ENCODE results near the gene ELOB. TPM values are rescaled to one million over a fixed set of nuclear protein-coding genes. Genes with fewer than 3 reads are reported as not detected.

Gene ELOB
- total RNA-seq, 1 donor from 2014 or later, result 344 TPM

GRCh38 chr16:2748757-2749455 lies 28.2 kb downstream of the ELOB start:
- DNase-seq (ENCODE audit: low read depth in 2 of 2), result no peak

DNA sequence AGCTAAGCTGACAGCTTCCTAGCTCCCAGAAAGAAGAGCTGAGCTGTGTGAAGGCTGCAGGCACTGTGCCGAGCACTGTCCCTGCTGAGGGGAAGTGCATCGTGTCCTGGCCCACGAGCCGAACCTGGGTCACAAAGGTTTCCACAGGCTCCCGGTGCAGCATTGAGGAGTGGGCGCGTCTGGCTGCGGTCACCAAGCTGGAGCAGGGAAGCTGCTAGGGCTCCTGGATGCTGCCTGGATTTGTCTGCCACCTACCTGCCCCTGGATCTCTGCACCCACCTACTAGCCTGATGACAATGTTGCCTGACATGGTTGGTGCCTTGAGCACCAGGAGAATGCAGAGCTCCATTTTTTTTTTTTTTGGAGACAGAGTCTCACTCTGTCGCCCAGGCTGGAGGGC lies 31.1 kb downstream of the ELOB start:
- no peak for DNase-seq (ENCODE audit: low read depth in 2 of 2)

GRCh38 chr16:2745116-2745890 lies 31.8 kb downstream of the ELOB start:
- no peak for DNase-seq (ENCODE audit: low read depth in 2 of 2)

GRCh38 chr16:2744711-2745110 lies 32.4 kb downstream of the ELOB start:
- no peak for DNase-seq (ENCODE audit: low read depth in 2 of 2)

- DNase-seq (ENCODE audit: low read depth in 2 of 2), result no peak
Measured at GRCh38 chr16:2743007-2743810, 33.9 kb downstream of the ELOB start.

DNA sequence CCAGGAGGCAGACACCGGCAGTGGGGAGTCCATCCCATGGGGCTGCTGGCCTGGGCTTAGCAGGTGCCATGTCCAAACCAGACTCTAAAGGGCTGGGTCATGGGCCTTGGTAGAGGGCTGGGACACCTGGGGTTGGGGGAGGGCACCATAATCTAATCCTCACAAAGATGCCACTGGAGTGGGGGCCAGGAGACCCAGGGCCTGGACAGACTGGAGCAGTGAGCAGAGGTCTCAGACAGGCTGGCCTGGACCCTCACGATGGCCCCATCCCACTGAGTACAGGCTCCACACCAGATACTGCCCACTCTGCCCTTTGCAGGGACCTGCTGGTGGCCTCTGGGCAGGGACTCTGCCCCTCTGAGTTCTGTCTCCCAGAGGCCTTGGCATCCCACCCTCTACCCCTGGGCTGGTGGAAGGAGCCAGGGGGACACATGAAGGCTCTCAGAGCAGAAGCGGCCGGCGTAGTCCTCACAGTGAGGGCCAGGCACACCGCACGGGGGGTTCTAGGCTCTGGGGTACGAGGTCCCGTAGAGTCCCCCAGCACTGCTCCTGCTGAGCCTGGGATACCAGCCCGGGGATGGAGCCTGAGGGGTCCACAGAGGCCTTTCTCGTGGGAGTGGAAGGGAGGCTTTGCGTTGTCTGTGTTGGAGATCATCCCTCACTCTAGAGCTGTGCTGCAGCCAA lies 34.6 kb downstream of the ELOB start:
- no peak for DNase-seq (ENCODE audit: low read depth in 2 of 2)

DNA sequence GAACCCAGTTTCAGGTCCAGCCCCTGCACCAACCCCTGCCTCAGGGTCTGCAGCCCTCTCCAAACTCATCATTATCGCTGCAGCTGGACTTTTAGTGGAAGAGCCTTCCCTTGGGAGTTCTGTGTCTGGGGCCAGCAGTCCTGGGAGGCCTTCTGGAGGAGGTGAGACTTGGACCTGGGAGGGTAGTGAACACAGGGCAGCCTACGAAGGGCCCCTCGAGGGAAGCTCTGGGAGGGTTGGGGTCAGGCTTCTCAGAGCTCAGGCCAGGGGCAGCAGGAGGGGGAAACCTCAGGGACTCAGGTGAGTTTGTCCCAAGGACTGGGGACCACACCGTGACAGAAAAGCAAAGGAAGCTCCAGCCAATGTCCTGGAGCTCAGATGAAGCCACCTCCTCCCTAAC lies 35.9 kb downstream of the ELOB start:
- no peak for DNase-seq (ENCODE audit: low read depth in 2 of 2)

GRCh38 chr16:2740476-2740875 lies 36.6 kb downstream of the ELOB start:
- no peak for DNase-seq (ENCODE audit: low read depth in 2 of 2)

DNA sequence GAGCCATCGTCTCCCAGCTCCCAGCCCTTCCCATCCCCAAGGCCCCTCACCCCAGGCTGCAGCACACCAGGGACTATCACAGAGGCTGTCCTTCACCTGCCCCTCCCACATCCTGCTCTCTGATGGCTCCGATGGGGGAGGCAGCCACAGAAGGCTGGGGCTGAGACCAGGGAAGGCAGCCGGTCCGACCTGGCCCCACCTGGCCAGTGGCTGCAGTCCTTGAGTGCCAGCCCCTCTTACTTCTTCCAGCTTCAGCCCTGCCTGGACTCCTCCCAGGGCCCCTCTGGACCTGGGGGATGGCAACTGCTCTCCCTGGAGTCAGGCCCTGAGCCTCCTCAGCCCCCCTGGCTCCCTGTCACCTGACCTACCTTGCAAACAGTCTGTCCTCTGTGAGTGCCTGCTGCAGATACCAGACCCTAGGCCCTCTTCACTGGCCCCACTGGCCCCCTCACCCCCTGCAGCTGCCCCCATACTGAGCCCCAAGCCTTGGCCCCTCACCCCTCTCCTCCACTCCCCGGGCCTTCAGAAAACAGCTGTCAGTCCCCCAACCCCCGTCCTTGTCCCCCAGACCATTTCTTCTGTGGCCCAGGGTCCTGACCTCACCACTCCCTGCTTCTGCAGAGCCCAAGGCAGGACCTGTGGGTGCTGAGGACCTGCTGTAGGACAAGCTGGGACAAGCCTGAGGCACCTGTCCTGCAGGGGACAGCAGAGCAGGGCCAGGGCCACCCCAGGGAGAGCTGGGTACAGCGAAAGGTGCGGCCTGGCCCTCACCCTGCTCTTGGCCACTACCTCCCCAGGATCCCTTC lies 37.3 kb downstream of the ELOB start:
- DNase-seq (ENCODE audit: low read depth in 2 of 2), result no peak

DNA sequence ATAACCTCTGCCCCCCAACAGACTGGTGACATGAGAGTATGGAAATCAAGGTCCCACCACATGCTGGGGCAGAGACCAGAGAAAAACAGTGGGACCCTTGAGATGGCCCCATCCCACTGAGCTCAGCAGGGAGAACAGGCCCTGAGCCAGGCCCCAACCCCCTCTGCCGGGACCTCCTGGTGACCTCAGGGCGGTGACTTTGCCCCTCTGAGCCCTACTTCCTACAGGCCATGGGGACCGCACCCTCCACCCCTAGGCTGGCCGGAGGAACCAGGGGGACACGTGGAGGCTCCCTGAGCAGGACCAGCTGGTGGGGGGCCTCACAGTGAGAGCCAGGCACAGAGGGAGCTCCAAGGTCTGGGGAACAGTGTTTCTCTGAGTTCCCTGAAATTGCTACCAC lies 38.5 kb downstream of the ELOB start:
- DNase-seq (ENCODE audit: low read depth in 2 of 2), result no peak

DNA sequence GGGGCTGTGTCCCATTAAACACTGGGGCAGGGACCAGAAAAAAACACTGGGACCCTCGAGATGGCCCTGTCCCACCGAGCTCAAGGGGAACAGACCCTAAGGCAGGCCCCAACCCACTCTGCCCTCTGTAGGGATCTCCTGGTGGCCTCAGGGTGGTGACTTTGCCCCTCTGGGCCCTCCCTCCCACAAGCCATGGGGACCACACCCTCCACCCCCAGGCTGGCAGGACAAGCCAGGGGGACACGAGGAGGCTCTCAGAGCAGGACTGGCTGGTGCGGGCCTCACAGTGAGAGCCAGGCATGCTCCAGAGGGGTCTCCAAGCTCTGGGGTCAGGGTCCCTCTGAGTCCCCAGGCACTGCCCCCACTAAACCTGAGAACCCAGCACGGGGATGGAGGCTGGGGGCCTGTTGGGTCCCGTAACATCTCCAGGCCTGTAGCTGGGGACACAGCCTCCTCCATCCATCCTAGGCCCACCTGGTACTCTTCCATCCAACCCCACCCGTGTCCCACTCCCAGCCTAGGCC lies 39.1 kb downstream of the ELOB start:
- no peak for DNase-seq (ENCODE audit: low read depth in 2 of 2)

DNA sequence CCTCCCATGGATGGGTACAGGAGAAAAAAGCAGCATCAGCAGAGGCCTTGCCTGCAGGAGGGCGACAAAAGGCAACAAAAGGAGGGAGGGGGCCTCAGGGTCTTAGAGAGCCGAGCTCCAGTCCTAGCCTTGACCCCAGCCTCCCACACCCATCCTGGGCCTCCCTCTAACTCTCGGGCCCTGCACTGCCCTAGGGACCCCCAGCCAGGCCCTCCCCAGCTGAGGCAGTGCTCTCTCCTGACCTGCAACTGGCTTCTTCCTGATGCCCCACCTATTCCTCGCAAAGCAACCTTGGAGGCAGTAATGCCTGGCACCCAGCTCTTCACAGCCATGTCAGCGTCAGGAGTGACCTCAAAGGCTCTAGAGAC lies 39.9 kb downstream of the ELOB start:
- DNase-seq (ENCODE audit: low read depth in 2 of 2), result no peak

GRCh38 chr16:2736476-2737237 lies 40.4 kb downstream of the ELOB start:
- no peak for DNase-seq (ENCODE audit: low read depth in 2 of 2)

DNA sequence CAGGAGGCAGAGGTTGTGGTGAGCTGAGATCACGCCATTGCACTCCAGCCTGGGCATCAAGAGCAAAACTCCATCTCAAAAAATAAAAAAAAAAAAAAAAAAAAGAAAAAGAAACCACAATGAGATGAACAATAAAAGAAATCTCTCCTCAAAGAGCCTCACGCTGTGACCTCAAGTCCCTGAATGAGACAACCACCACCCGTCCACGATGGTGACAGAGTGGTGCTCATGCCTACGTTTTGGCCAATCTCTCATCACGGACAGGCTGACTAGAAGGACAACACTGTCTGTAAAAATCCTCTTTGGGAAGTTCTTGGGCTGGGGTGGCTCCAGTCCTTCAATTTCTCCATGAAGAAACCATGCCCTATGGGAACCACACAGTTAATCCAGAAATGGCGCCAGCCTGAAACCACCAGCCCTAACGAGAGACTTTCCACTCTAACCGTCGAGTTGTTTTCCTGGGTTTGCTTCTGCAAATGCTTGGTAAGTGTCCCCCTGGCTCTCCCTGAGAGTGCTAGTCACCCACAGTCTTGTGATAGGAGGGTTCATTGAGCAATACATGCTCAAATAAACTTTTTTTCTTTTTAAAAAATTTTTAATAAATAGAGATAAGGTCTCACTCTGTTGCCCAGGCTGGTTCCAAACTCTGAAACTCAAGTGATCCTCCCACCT lies 42.1 kb downstream of the ELOB start:
- DNase-seq (ENCODE audit: low read depth in 2 of 2), result no peak

DNA sequence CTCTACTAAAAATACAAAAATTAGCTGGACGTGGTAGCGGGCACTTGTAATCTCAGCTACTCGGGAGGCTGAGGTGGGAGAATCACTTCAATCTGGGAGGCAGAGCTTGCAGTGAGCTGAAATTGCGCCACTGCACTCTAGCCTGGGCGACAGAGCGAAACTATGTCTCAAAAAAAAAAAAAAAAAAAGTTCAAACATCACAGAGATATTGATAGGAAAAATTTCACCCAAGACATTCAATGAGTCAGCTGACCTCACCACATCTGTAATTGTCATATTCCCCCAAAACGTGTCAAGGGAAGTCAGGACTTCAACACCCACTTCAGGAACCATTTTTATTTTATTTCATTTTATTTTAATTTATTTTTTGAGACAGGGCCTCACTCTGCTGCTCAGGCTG lies 49.0 kb downstream of the ELOB start:
- DNase-seq (ENCODE audit: low read depth in 2 of 2), result no peak

GRCh38 chr16:2726923-2727322 lies 50.2 kb downstream of the ELOB start:
- DNase-seq (ENCODE audit: low read depth in 2 of 2), result no peak

- DNase-seq (ENCODE audit: low read depth in 2 of 2), result no peak
Measured at GRCh38 chr16:2724816-2725348, 52.2 kb downstream of the ELOB start.

GRCh38 chr16:2724088-2724676 lies 52.9 kb downstream of the ELOB start:
- DNase-seq (ENCODE audit: low read depth in 2 of 2), result no peak
